ENCODE data around the gene CMTM8. TPM values are rescaled to one million over a fixed set of nuclear protein-coding genes. Genes with fewer than 3 reads are reported as not detected.
"Not testable (repeated sequence)": the region's sequence is repeated elsewhere in the genome, so short reads cannot be mapped to it uniquely, and the experiment has no call there.

CMTM8 gene
- total RNA-seq (1 to 10 TPM; 2.1 to 6.9 (median 3.4) TPM), polyA plus RNA-seq (1 to 10 TPM; 8.3 to 8.4 TPM)
- long read RNA-seq, donor 1, transcript CMTM8-201 (4 exons, 1,174 nt): major isoform, 6 of 7 reads
- long read RNA-seq, donor 1, partial matches to known transcripts: 0 of 7 reads
- long read RNA-seq, donor 1, other reads (novel, unspliced or antisense): 0 of 7 reads
- long read RNA-seq, donor 2, partial matches to known transcripts: 0 of 5 reads
- long read RNA-seq, donor 2, other reads (novel, unspliced or antisense): 1 of 5 reads
- long read RNA-seq, donor 3, partial matches to known transcripts: 0 of 1 reads
- long read RNA-seq, donor 3, other reads (novel, unspliced or antisense): 1 of 1 reads

GRCh38 chr3:32238453-32239306 is at the start of gene CMTM8:
Gene CMTM8, plus strand, starts transcription at chr3:32238680. Its CDS starts 293 bp downstream, at chr3:32238973.
- intact Hi-C loops (cut with DNase I): loop anchor here in 5 of 10 donors (1.0 to 5.0 kb wide), 6 partner anchors 36 to 61 kb away; no protein-coding TSS in a partner anchor
- no peaks in the 10 kb centered on the region for H3K36me3 ChIP-seq
- WGBS, 2 donors: 1% methylated on average over 66 to 90 of the region's 96 CpGs
- H3K4me1 ChIP-seq: peaks cover 0 to 28% (median 12%) of the 10 kb centered on the region in 9 donors
- peak within 1 kb of the TSS; percentile 47 to 80 (median 68) for H3K4me3 ChIP-seq
- peaks cover 0 to 17% (median 10%) of the 10 kb centered on the region in 11 donors for H3K9me3 ChIP-seq
- H3K27me3 ChIP-seq: peaks cover 0 to 30% (median 0%) of the 10 kb centered on the region in 7 donors
- peak within 1 kb of the TSS; percentile 77 to 96 (median 87) for H3K27ac ChIP-seq
- ATAC-seq (peak; percentile 78 to 89 (median 83)), DNase-seq (peak; percentile 38 to 52)
- TF ChIP-seq CTCF (IDR thresholded peaks at IDR 0.05): no peak

GRCh38 chr3:32189693-32190092 is 48.8 kb upstream of the CMTM8 start:
- Histone ChIP-seq H3K27me3 (no peaks in the 10 kb centered on the region), H3K9me3 (no peaks in the 10 kb centered on the region), H3K4me1 (peaks cover 0 to 12% (median 0%) of the 10 kb centered on the region in 9 donors), H3K36me3 (no peaks in the 10 kb centered on the region), H3K27ac (no peak overlapping the region), H3K4me3 (no peak overlapping the region)
- DNase-seq: no peak
- WGBS, 2 donors: 53 to 63% methylated on average over 3 of the region's 3 CpGs
- no peak for ATAC-seq
- intact Hi-C loops (cut with DNase I): loop anchor here in 2 of 10 donors (5.0 to 10.0 kb wide), 2 partner anchors 55 to 98 kb away; no protein-coding TSS in a partner anchor
- TF ChIP-seq CTCF (IDR thresholded peaks at IDR 0.05): no peak

- ATAC-seq, H3K9me3 ChIP-seq, H3K4me3 ChIP-seq, H3K36me3 ChIP-seq, DNase-seq, H3K27ac ChIP-seq, H3K27me3 ChIP-seq: not testable (repeated sequence)
- H3K4me1 ChIP-seq: peaks cover 0 to 19% (median 0%) of the 10 kb centered on the region in 9 donors
- intact Hi-C loops (cut with DNase I): loop anchor here in 1 of 10 donors (5.0 kb wide), 1 partner anchor 97 kb away; no protein-coding TSS in a partner anchor
- WGBS, 2 donors: 76 to 83% methylated on average over 6 of the region's 6 CpGs
Observed at GRCh38 chr3:32190556-32190955, 47.9 kb upstream of the CMTM8 start.

- H3K4me1 ChIP-seq: peaks cover 0 to 31% (median 10%) of the 10 kb centered on the region in 9 donors
- H3K27me3 ChIP-seq: no peaks in the 10 kb centered on the region
- no peak for DNase-seq
- no peak overlapping the region for H3K27ac ChIP-seq
- TF ChIP-seq CTCF (IDR thresholded peaks at IDR 0.05): no peak
- no peak overlapping the region for H3K4me3 ChIP-seq
- no peak for ATAC-seq
- intact Hi-C loops (cut with DNase I): loop anchor here in 1 of 10 donors (5.0 kb wide), 1 partner anchor 94 kb away; no protein-coding TSS in a partner anchor
- no peaks in the 10 kb centered on the region for H3K36me3 ChIP-seq
- H3K9me3 ChIP-seq: no peaks in the 10 kb centered on the region
Observed at GRCh38 chr3:32193101-32193500, 45.4 kb upstream of the CMTM8 start.

All from heart right ventricle (tissue), 16 donors.